Stimulated activated CD4-positive, alpha-beta T cell treated with anti-CD3 and anti-CD28 coated beads, Interleukin-15, amount 100 ng/mL, for 24 hours (primary cell): Measurements from ENCODE around the gene ZEB2.

Source experiments
- DNase-seq: peaks from one replicate; pipeline ENCODE4 v3.0.0-alpha.2; 2020

The ZEB2 gene

DNA sequence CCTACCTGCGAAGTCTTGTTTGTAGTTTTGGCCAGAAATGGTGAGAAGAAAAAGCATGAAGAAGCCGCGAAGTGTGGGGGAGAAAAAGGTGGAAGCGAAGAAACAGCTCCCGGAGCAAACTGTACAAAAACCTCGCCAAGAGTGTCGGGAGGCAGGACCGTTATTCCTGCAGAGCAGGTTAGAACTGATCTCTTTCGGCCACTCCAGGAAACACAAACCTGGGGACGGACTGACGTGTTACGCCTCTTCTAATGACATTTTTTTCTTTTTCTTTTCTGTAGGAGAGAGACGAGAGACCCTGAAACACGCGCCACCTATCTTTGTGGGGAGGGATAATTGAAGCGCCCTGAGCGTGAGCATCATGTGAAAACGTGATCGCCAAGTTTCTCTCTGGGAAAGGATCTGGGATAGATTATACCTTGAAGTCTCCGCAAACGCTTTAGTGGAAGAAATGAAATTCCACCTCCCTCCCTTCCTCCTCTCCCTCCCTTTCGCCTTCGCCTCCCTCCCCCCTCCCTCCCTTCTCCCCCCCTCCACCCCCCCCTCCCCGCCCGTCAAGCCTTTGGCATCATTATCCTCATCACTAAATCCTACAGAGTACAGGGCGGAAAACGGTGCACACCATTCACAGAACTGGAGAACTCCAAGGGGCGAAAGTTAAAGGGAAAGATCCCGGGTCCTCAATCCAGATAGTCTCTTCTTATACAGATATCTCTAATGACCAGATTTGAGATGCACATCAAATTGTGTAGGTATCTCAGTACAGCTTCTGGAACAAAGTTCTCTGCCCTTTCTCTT, at the start of gene ZEB2:
TSS of gene ZEB2 (minus strand) at position 186 of the 798 bp plus-strand sequence. CDS start 2,769 bp downstream, outside the sequence.
- DNase-seq = peak; percentile 37

DNA sequence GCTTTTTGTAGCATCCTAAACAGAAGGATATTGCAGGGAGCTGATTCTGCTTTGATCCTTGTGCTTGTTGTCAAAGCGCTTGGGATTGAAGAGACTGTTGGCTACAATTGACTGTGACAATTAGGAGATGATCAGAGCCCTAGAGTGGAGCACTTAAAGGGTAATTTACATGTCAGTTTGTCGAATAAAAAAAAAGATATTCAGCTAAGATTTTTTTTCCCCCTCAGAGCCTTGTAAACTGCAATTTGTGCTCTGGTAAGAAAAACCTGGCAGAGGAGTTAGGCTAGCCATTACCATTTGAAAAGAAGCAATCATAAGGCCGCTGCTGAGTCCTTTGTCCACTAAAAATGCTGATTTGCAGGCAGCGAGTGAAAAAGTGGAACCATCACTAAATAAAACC, 47.8 kb upstream of the ZEB2 start:
- DNase-seq = no peak

DNA sequence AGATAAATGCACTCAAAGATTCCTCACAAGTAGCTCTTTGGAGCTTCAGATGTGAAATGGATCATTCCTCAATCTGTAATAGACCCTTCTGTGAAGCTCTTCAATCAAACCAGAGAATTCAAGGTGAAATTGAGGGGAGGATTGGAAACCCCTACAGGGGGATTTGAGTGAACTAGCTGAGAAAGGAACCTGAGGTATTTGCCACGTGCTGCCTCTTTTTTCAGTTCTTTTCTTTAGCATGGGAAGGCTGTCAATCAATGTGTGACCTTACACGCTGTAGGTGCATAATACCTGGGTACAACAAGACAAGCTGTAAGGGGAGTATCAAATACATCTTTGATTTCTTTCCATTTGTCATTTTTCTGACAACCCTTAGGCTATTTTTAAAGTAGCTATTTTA, 46.5 kb upstream of the ZEB2 start:
- DNase-seq = no peak

DNA sequence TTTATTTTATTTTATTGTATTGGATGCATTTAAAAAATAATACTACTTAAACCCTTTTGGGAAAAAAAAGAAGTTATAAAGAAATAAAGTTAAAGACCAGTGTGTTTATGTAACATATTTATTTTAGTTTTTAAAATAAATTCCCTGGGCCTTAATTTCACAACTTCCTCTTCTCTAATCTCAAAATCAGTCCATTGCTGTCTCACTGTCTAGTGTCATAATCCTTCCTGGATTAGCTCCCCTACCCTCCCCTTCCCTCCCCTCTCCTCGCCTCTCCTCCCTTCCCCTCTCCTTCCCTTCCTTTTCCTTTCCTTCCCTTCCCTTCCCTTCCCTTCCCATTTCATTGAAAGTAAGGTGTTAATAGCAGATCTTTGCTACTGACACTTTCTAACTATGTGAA, 40.3 kb upstream of the ZEB2 start:
- no peak for DNase-seq

DNA sequence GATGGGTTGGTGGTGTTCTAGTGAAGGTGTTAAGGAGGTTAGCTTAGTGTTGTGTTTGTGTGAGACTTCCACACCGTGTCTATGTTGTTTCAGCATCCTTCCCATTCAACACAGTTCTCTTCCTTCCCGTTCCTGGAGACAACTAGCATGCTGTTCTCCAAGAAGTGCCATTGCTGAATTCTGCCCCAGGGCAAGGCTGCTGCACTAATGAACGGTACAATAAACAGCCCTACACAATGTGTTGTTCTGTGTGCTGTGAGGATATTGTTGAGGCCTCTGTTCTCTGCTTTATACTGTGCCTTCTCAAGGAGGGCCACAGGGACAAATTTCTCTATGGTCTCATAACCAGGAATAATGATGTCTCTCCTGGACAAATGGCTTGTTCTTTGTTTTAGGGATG, 39.8 kb upstream of the ZEB2 start:
- no peak for DNase-seq

DNA sequence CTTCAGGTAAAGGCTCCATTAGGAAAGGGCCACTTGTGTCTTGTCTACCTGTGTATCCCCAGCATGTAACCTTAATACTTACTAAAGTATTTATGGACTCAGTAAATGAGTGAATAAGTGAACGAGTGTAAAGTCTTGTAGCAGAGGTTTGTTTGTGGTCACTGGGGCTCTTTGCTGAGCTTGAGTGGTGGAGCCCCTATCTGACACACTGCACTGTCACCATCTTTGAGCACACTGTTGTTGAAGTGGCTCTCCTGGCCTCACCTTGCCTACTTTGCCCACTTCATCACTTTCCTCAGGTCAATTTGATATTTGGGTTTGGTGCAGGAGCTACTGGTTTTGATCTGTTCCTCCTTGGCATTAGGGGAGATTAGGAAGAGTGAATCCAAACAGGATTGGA, 39.3 kb upstream of the ZEB2 start:
- DNase-seq = no peak

DNA sequence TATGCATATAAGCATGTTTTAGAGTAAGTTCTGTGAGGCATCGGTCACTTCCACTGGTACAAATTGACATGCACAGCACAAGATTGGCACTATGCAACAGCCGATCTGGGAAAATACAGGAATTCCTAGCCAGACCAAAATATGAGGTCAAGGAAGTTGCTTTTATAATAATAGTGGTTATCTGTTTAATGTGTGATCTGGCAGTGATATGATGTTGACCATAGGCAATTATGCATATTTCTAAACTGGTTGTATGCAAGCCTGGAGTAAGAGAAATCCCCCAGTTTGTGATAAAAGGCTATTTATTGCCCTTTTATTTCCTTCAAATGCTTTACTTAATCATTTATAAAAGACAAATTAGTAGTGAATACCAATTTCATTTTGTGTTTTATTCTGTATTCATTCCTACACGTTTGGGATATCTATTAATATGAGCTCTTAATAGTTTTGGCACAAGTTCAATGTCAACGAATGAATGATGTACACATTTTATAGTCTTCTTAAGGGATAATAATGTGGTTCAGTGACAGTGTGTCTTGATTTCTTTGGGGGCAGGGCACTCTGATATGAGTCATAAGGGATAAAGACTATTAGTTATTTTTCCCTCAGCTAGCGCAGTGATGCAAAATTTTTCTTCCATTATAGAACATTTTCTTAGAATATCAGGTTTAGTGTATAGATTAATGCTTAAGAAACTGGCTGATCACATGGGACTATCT, 34.7 kb upstream of the ZEB2 start:
- no peak for DNase-seq

DNA sequence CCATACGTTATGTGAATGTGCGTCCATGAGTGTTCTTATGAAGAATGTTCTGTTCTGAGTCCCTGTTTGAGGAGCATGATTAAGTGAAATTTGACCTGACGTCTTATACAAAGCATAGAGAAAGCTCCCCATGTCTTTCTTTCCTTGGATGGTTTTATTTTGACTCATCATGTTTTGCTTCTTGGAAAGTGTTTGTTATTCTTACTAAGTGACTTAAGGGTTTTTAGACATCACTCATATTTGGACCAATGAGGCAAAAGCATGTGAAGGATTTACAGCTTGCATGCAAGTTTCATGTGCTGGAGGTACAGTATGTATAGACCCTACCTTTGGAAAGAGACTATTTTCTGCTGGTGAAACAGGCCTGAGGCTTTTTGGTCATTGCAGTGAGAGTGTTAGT, 33.5 kb upstream of the ZEB2 start:
- no peak for DNase-seq

DNA sequence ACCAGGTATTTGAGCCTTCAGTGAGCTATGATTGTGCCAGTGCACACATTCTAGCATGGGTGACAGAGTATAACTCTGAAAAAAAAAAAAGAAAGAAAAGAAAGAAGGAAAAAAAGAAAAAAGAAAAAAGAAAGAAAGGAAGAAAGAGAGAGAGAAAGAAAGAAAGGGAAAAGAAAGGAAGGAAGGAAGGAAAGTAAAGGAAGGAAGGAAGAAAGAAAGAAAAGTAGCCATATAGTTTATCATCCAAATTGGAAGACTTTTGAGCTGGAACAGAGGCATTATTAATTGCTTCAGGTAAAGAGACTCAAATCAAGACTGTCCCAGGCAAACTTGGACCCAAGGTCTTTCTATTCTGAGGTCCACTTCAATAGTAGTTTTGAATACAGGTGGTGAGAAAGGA, 32.9 kb upstream of the ZEB2 start:
- DNase-seq = no peak

DNA sequence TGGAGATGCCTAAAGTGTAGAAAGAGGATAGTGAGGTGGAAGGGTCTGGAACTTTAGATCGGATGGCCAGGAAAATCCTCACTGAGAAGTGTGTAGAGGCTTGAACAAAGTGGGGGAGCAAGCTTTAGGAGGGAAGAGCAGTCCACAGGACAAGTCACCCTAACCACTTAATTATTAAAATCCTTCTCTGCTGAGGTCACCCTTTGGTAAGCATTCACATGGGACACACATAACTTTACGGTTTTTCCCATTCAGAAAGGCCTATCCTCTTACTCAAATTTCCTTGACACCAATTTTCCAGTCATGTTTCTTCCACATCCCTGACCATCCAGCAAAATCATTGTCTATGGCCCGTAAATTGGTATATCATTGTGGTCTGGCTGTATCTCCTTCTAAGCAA, 31.0 kb upstream of the ZEB2 start:
- no peak for DNase-seq

DNA sequence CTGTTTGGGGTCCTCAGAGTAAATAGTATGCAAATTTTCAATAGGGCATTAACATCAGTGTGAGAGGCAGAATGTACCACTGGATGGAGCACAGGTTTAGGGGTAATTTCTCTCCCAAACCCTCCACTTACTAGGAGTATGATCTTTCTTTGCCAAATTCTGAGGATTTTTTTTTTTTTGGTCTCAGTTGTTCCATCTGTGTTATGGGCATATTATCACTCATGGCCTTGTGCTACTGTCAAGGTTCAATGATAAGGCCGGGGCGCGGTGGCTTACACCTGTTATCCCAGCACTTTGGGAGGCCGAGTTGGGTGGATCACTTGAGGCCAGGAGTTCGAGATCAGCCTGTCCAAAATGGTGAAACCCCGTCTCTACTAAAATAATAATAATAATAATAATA, 30.2 kb upstream of the ZEB2 start:
- no peak for DNase-seq

DNA sequence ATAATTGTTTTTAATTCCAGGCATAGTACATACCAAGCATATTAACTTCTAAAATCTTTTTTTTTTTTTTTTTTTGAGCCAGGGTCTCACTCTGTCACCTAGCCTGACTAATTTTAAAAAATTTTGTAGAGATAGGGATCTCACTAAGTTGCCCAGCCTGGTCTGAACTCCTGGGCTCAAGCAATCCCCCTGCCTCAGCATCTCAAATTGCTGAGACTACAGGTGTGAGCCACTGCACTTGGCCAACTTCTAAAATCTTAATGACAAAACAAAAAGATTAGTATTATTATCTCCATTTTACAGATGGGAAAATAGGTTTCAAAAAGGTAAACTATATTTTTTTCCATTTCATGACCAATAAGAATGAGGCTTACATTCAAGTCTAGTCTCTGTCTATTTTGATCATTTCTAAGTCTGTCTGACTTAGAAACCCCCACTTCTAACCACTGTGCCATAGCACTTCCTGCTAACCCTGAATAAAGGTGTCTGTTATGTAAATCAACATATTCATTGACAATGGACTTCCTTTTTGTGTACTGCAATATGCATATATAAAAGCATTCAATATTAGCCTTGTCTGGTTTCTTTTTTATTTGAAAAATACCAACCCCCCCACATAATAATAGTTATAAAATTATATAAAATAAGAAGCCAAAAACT, 28.7 kb upstream of the ZEB2 start:
- no peak for DNase-seq

DNA sequence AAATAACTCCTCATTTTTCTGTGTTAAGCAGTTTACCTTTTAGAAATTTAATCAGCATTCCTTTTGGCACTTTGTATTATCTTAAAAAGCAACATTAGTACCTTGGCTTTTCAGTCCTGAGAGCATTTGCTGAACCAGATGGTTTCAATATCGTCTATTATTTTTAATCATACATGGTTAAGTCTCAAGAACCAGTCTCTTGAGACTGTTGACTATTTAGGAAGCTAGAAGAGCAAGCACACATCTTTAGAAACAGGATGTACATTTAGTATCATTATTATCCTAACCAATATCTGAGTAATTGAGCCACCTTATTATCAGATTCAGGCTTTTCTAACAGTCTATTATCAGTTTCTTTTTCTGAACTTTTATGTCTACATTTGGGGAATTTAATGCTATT, 28.2 kb upstream of the ZEB2 start:
- no peak for DNase-seq

DNA sequence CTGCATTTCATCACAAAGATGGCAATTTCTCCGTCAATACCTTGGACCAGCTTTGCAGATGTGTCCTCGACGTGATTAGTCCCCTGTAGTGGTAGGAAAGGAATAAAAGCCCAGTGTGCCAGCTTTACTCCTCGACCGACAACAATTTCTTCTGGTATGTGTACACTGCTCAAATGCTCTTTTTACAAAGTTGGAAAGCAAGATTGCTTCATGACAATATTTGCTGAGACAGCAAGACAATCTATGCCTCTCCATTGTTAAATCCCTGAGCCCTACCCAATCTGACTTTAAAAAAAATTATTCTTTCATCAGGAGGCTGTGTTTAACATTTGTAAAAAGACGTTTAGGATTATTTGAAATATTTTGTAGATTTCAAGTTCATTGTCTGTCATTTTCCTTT, 27.6 kb upstream of the ZEB2 start:
- no peak for DNase-seq

DNA sequence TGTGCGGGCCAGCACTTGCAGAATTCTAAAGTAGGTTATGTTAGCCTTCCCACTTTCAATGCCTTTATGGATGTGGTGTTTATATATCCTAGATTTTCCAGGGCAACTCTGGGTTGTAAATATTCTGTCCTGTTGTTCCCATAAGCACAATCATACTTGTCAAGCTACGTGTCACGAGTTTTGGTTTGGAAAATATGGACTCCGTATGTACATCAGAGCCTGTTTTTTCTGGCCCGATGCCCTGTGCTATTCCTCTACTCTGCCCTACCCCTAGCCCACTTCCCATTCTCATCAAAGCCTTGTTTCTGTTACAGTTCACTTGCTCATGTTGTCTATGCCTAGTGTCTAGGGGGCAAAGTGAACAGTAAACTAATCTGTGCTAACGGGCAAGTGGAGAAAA, 27.0 kb upstream of the ZEB2 start:
- no peak for DNase-seq

DNA sequence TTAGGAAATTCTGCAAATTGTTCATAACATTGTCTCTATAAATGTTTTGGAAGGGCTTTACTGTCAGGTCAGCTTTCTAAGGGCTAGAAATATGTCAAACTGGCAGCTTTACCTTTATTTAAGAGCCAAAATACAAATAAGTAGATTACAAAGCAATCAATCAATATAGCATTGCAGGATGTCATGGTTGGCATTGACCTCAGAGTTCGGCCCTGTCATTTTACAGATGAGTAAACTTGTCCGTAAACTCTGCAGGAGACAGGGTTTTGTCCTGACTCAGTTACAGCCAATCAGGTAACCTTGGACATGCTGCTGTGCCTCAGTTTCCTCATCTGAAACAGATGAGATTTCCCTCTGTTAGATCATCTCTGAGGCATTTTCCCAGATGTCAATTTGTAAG, 25.9 kb upstream of the ZEB2 start:
- no peak for DNase-seq

DNA sequence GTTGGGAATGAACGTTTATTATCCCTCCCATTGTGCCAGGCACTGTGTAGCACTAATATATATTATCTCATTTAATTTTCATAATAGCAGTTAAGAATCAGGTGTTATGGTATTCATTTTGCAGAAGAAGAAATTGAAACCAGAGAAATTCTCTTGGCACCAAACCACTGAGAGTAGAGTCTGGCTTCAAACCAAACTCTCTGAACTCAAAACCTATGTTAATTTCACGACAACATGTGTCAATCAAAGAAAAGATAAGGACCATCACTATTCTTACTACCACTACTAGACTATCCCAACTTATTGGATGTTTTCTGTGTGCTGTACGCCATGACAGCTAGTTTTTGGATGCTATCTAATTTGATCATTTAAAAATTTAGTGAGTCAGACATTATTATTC, 24.1 kb upstream of the ZEB2 start:
- no peak for DNase-seq

DNA sequence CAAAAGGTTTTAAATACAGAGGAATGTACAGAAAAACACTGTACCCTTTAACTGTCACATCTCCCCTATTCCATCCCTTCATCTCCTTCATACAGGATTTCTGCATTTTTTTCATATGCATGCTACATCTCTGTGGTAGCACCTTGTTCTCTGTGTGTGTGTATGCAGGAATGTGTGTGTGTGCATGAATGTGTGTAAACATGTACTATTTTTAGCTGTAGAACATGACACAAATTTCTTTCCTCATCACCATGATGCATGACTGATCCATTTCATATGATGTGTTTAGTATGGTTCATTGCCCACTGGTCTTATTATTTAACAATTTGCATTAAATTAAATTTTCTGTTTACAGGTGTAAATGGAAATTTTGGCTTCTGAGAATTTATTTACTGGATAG, 21.5 kb upstream of the ZEB2 start:
- DNase-seq = no peak

DNA sequence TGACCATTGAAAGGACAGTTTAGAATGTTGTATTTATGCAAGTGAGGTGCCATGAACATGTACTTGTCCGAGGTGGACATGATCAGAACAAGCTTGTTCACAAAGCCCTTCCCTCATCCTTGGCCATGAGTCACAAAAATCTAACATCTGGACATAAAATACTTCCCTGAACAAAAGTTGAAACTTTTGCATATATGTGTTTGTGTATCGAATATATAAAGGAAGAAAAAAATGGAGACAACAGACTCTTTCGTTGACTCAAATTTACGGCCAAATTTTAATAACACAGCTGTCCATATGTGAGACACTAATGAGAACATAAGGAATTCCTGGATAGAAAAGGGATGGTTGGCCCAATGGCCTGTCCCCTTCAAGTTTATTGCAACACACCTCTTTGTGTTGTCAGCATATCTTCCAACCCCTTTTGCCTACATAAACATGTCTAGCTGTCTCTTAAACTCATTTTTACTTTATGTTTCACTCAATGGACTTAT, 19.4 kb upstream of the ZEB2 start:
- DNase-seq = no peak

DNA sequence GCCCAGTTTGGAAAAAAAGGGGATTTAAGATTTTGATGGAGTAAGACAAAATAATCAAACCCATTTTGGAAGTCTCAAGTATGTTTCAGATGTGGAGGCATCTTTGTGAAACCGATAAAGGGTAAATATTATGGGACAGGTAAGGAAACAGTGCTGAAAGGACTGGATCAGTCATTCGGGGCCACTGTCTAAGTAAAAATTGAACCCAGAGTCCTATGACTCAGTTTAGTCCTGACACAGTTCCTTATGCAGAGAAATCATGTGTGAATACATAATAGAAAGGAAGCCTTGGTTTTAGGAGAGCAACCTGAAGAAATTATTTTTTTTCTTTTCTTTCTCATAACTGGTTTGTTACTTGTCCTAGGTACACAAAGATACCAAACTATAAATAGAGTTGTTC, 15.4 kb upstream of the ZEB2 start:
- no peak for DNase-seq

DNA sequence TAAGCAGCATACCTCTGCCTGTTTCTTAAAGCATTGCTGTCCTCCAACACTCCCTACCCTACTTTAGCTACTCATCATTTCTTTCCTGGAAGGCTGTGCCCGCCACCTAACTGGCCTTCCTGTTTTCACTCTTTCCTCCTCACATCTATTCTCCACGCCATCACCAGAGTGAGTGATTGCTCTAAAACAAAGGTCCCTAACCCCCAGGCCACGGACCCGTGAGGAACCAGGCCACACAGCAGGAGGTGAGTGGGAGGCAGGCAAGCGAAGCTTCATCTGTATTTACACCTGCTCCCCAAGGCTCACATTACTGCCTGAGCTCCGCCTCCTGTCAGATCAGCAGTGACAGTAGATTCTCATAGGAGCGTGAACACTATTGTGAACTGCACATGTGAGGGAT, 13.3 kb upstream of the ZEB2 start:
- no peak for DNase-seq

DNA sequence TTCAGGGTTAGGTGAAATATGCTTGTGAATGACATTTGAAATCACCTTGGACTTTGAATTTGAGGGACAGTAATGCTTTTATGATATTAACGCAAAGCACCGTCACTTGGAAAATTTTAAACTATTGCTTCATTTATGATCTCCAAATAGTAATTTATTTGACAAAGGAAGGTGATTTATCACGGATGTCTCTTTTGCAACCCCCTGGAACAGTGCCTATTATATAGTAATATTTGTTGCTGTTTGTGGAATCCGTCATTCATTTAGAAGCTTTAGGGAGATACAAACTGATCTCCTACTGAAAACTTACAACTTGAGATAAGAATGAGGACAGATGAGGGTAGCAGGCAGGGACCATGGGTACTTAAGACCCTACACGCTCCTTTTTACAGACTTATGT, 10.7 kb upstream of the ZEB2 start:
- DNase-seq = no peak

DNA sequence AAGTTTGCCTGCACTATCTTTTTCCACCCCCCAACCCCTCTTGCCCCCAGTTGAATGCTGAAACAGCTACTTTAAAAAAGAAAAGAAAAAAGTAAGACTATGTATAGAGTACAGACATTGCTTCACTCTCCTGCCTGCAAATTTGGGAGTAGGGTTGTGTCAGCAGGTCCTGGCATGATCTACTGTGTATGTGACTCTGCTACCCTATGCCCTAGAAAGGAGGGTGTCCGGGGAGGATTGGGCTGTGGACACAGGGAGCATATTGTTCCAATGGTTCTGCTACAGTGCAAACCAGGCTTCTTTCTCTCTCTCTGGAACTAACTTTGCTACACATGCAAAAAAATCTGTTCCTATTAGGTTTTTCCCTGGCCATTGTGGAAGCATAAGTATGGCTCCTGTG, 9.9 kb upstream of the ZEB2 start:
- no peak for DNase-seq

DNA sequence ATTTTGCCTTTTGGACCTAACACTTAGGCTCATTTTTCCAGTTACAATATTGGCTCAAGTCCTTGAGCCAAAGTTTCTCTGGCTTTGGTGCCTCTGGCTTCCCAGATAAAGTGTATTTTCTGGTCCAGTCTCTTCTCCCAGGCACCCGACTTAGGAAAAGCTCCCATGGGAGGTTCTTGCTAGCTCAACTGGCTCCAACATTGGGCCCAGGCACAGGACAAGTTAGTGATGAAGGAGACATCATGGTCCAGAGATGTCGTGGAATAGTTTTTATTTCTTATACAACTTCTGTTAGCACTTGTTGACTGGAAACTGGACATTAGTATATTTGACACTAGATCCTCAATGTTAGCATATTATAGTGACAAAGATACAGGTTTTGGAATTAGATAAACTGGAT, 8.2 kb upstream of the ZEB2 start:
- DNase-seq = no peak
